B cell (primary cell): Measurements from ENCODE around the gene KLHL26. TPM values are rescaled to one million over a fixed set of nuclear protein-coding genes. Genes with fewer than 3 reads are reported as not detected.

Experiments used
- ATAC-seq: fragments of 200-7000 bp; cut with Tn5 transposase; one replicate; pipeline ENCODE4 v1.10.0; 2021; ENCODE audit warnings: low read depth, mild to moderate bottlenecking, moderate number of reproducible peaks, moderate library complexity
- CTCF ChIA-PET: fragments of 350-600 bp; sonication (Branson Sonifier 250); formaldehyde crosslinking; loops from one replicate; lab custom pipeline; 2021; ENCODE audit warnings: antibody characterized with exemption, inconsistent platforms; lab: Charles Lee
- POLR2A ChIA-PET: fragments of 350-600 bp; sonication (Branson Sonifier 250); formaldehyde crosslinking; loops from one replicate; lab custom pipeline; 2021; ENCODE audit warnings: antibody characterized with exemption; lab: Charles Lee
- DNase-seq: peaks from one replicate; pipeline ENCODE4 v3.0.0; 2013
- H2AFZ ChIP-seq: 2 replicates; pipeline ENCODE4 v1.6.1; 2012; ENCODE audit warnings: mild to moderate bottlenecking, low read depth, low read length; ENCODE audit not compliant: insufficient read depth, poor library complexity, severe bottlenecking
- H3K27ac ChIP-seq, 2 donors: 1 replicate in 1 of 2; 2 replicates in 1 of 2; pipeline ENCODE4 v1.5.1; 2012 to 2013; ENCODE audit warnings: low read length in 2 of 2, mild to moderate bottlenecking in 2 of 2, moderate library complexity in 1 of 2
- H3K27me3 ChIP-seq, 4 experiments: fragments of 200-600 bp in 1 of 4; sonication (generic) in 1 of 4; replicated peaks in 1 of 4; 1 replicate in 2 of 4; 2 replicates in 2 of 4; pipeline versions ENCODE4 v1.6.1 to v1.7.0; 2013 to 2016; ENCODE audit warnings: low read length in 3 of 4, mild to moderate bottlenecking in 2 of 4, mixed read lengths in 1 of 4, moderate library complexity in 1 of 4; ENCODE audit not compliant: insufficient read depth in 4 of 4, control insufficient read depth in 3 of 4; ENCODE audit errors: control extremely low read depth in 1 of 4
- H3K36me3 ChIP-seq, 2 experiments: replicated peaks in 1 of 2; 1 replicate in 1 of 2; 2 replicates in 1 of 2; pipeline versions ENCODE4 v1.6.1 to v1.7.1; 2013; ENCODE audit warnings: low read length in 1 of 2; ENCODE audit not compliant: insufficient read depth in 2 of 2, control insufficient read depth in 1 of 2; ENCODE audit errors: control extremely low read depth in 1 of 2, extremely low read depth in 1 of 2
- H3K4me1 ChIP-seq, 2 donors: fragments of 200-600 bp in 1 of 2; sonication (generic) in 1 of 2; 1 replicate in 1 of 2; 2 replicates in 1 of 2; pipeline versions ENCODE4 v1.5.1 to v1.6.1; 2013 to 2017; ENCODE audit warnings: low read length in 2 of 2; ENCODE audit not compliant: control insufficient read depth in 2 of 2, insufficient read depth in 2 of 2
- H3K4me2 ChIP-seq: replicated peaks from 2 replicates; pipeline ENCODE3; 2012; ENCODE audit warnings: mild to moderate bottlenecking, low read depth, low read length; ENCODE audit not compliant: poor library complexity, severe bottlenecking
- H3K4me3 ChIP-seq, 5 experiments: fragments of 200-600 bp in 1 of 5; sonication (generic) in 1 of 5; 1 replicate in 3 of 5; 2 replicates in 2 of 5; pipeline versions ENCODE4 v1.5.1 to v1.7.0; 2011 to 2016; ENCODE audit warnings: low read length in 4 of 5, mild to moderate bottlenecking in 4 of 5, low read depth in 2 of 5, control low read depth in 1 of 5, moderate library complexity in 1 of 5; ENCODE audit not compliant: insufficient read depth in 1 of 5; ENCODE audit errors: control extremely low read depth in 1 of 5, extremely low read depth in 1 of 5
- H3K79me2 ChIP-seq: fragments of 200-600 bp; sonication (generic); one replicate; pipeline ENCODE4 v1.6.0; 2016; ENCODE audit warnings: low read length; ENCODE audit not compliant: control insufficient read depth, insufficient read depth
- H3K9ac ChIP-seq: fragments of 200-600 bp; sonication (generic); 2 replicates; pipeline ENCODE4 v1.6.1; 2017; ENCODE audit warnings: mild to moderate bottlenecking, low read length, moderate library complexity
- H3K9me3 ChIP-seq, 3 donors: one replicate each; pipeline versions ENCODE4 v1.6.1 to v1.7.1; 2013; ENCODE audit warnings: low read length in 2 of 3; ENCODE audit not compliant: control insufficient read depth in 2 of 3, insufficient read depth in 1 of 3; ENCODE audit errors: control extremely low read depth in 1 of 3
- H4K20me1 ChIP-seq: 2 replicates; pipeline ENCODE4 v1.6.0; 2012; ENCODE audit warnings: mild to moderate bottlenecking, low read length; ENCODE audit not compliant: insufficient read depth, control insufficient read depth, poor library complexity, severe bottlenecking
- H3K27ac Mint-ChIP-seq: one replicate; pipeline ENCODE4 v1.8.0; 2021; ENCODE audit warnings: mixed read lengths
- H3K27me3 Mint-ChIP-seq: one replicate; pipeline ENCODE4 v1.8.0; 2021; ENCODE audit warnings: mixed read lengths
- H3K4me1 Mint-ChIP-seq: one replicate; pipeline ENCODE4 v1.8.0; 2021; ENCODE audit warnings: mixed read lengths
- H3K4me3 Mint-ChIP-seq: one replicate; pipeline ENCODE4 v1.8.0; 2021; ENCODE audit warnings: mixed read lengths
- H3K9me3 Mint-ChIP-seq: one replicate; pipeline ENCODE4 v1.8.0; 2022; ENCODE audit warnings: mixed read lengths; ENCODE audit not compliant: insufficient read depth
- EZH2 ChIP-seq: IDR thresholded peaks from 2 replicates; pipeline ENCODE4 v1.6.1; 2012; ENCODE audit warnings: borderline replicate concordance, low read depth, mild to moderate bottlenecking, moderate library complexity, low read length; ENCODE audit not compliant: insufficient read depth, poor library complexity, severe bottlenecking
- WGBS: methylation state at CpG from one replicate; pipeline ENCODE4 v1.1.5; 2013; ENCODE audit warnings: missing lambda C conversion rate; ENCODE audit not compliant: insufficient coverage; 5-methylcytosine and 5-hydroxymethylcytosine counted together
- intact Hi-C: fragments of 100-400 bp; cut with micrococcal nuclease; formaldehyde crosslinking; loops from one replicate; pipeline ENCODE4 v1.10.0; 2022
- polyA plus RNA-seq: library from polyadenylated mRNA; depleted of rRNA; stranded (reverse); fragments of >200 nt; gene quantifications from 2 replicates; pipeline ENCODE4 v1.2.3, GENCODE V29; 2012
- total RNA-seq, 2 donors: library from RNA; stranded (reverse); fragments of 120-200 nt in 1 of 2; gene quantifications; 1 replicate in 1 of 2; 2 replicates in 1 of 2; pipeline versions ENCODE4 v1.2.3 to v1.2.4, GENCODE V29; 2013 to 2022
- TF ChIP-seq, protein P1 (sequence below): fragments of 200-600 bp; IDR thresholded peaks from one replicate; pipeline ENCODE4 v1.8.0; 2022; ENCODE audit warnings: antibody characterized with exemption, mild to moderate bottlenecking

KLHL26 gene
- total and polyA plus RNA-seq, 2 donors (not counting 1 experiment from before 2014, with no cell fraction given) = 5.0 to 14.6 TPM

DNA sequence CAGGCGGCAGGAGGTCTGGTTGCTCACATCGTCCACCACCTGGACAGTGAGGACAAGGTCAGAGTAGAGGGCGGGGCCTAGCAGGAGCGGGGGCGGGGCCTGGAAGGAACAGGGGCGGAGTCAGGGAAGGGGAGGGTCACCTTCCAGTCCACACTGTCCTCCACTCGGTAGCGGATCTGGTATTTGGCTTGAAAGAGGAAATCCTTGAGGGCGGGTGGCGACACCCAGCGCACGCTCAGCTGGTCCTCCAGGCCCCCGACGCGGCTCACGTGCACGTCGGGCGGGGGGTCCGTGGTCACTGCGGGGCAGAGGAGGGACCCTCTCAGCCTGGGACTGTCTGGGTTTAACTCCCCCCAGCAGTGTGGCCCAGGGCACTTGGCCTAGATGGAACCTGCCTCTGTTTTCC, 40.1 kb upstream of the KLHL26 start:
- 14% methylated on average over 14 of the region's 21 CpGs for WGBS
- H3K79me2 ChIP-seq = no peaks in the 10 kb centered on the region
- H3K4me1 ChIP-seq = peaks cover 12 to 26% of the 10 kb centered on the region in 2 donors
- H3K4me2 ChIP-seq = peak overlapping the region; percentile 36
- DNase-seq = peak; percentile 35
- POLR2A ChIA-PET = no interaction called here
- no peak overlapping the region for H2AFZ ChIP-seq
- no peak overlapping the region for H3K4me3 ChIP-seq
- no peaks in the 10 kb centered on the region for H3K36me3 ChIP-seq
- H3K27ac ChIP-seq = no peak overlapping the region
- H3K9me3 ChIP-seq = no peaks in the 10 kb centered on the region
- ATAC-seq = no peak
- H3K27me3 Mint-ChIP-seq = peaks cover 14% of the 10 kb centered on the region
- peaks cover 0 to 39% (median 9%) of the 10 kb centered on the region in 4 experiments for H3K27me3 ChIP-seq
- TF ChIP-seq, protein P1, sequence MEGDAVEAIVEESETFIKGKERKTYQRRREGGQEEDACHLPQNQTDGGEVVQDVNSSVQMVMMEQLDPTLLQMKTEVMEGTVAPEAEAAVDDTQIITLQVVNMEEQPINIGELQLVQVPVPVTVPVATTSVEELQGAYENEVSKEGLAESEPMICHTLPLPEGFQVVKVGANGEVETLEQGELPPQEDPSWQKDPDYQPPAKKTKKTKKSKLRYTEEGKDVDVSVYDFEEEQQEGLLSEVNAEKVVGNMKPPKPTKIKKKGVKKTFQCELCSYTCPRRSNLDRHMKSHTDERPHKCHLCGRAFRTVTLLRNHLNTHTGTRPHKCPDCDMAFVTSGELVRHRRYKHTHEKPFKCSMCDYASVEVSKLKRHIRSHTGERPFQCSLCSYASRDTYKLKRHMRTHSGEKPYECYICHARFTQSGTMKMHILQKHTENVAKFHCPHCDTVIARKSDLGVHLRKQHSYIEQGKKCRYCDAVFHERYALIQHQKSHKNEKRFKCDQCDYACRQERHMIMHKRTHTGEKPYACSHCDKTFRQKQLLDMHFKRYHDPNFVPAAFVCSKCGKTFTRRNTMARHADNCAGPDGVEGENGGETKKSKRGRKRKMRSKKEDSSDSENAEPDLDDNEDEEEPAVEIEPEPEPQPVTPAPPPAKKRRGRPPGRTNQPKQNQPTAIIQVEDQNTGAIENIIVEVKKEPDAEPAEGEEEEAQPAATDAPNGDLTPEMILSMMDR = no peak
- no peak for TF ChIP-seq EZH2
- H4K20me1 ChIP-seq = no peaks in the 10 kb centered on the region
- intact Hi-C loops = no loop called here
- CTCF ChIA-PET = interaction anchor here (1.1 to 6.3 kb wide), 2 partner anchors 214 to 251 kb away, joined by 3 to 47 read pairs; no protein-coding TSS in a partner anchor
- no peak overlapping the region for H3K9ac ChIP-seq
- H3K4me1 Mint-ChIP-seq = peaks cover 16% of the 10 kb centered on the region
- H3K4me3 Mint-ChIP-seq = no peak overlapping the region
- no peaks in the 10 kb centered on the region for H3K9me3 Mint-ChIP-seq
- H3K27ac Mint-ChIP-seq = no peak overlapping the region

DNA sequence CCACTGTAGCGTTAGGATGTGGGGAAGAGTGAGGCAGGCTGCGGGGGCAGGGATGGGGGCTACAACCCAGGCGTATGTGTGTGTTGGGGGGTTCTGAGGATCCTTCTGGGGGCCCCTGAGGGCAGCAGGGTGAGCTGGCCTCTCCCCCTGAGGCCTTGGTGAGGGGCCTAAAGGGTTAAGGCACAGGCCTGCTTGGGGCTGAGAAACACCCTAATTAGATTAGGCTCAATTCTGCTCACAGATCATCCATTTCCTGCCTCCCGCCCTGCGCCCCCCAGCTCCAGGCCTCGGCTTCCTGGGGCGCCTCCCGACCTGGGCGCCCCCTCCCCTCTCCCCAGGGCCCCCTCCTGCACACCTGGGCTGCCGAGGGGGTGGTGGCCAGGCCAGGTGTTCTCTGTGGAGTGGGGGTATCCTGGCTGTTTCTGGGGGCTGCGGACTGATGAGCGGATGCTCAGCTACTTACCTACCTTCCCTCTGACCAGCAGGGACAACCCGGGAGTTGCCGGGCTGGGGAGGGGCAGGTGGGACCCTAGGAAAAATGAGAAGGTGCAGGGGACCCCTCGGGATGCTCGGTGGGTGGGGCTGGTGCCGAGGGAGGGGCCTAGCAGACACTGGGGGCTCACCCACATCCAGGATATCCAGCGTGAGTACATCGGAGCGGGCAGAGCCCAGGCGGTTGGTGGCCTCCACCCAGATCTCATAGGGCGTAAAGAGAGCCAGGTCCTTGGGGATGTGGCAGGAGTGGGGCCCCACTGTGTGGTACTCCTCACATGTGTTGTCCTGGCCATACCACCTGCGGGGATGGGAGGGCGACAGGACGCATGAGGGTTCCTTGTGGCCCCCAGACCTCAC, 38.8 kb upstream of the KLHL26 start:
- WGBS = 74% methylated on average over 11 of the region's 25 CpGs
- intact Hi-C loops = no loop called here
- Histone ChIP-seq H3K9ac (no peak overlapping the region), H3K79me2 (no peaks in the 10 kb centered on the region), H4K20me1 (no peaks in the 10 kb centered on the region), H3K27me3 (peaks cover 0 to 48% (median 14%) of the 10 kb centered on the region in 4 experiments), H3K27ac (no peak overlapping the region), H3K36me3 (no peaks in the 10 kb centered on the region), H3K4me3 (no peak overlapping the region), H2AFZ (no peak overlapping the region), H3K4me1 (peaks cover 12 to 26% of the 10 kb centered on the region in 2 donors), H3K9me3 (no peaks in the 10 kb centered on the region), H3K4me2 (no peak overlapping the region)
- H3K27me3 Mint-ChIP-seq = peaks cover 24% of the 10 kb centered on the region
- ChIA-PET CTCF (no interaction called here), POLR2A (interaction anchor here (1.3 kb wide), 1 partner anchor 9 kb away, joined by 3 read pairs; the partner anchor contains the start of gene REX1BD)
- H3K4me1 Mint-ChIP-seq = peaks cover 17% of the 10 kb centered on the region
- TF ChIP-seq, protein P1 = no peak
- no peak for TF ChIP-seq EZH2
- H3K9me3 Mint-ChIP-seq = no peaks in the 10 kb centered on the region
- DNase-seq (no peak), ATAC-seq (no peak)
- H3K4me3 Mint-ChIP-seq = no peak overlapping the region
- H3K27ac Mint-ChIP-seq = no peak overlapping the region
